Measurements from ENCODE around the gene ADAMTS17. TPM values are rescaled to one million over a fixed set of nuclear protein-coding genes. Genes with fewer than 3 reads are reported as not detected.

ADAMTS17 gene
- total RNA-seq, 1 experiment from 2014 or later, result 1.8 TPM

GRCh38 chr15:100330221-100330620 lies 11.6 kb downstream of the ADAMTS17 start (continued):
- TF ChIP-seq, protein P1, sequence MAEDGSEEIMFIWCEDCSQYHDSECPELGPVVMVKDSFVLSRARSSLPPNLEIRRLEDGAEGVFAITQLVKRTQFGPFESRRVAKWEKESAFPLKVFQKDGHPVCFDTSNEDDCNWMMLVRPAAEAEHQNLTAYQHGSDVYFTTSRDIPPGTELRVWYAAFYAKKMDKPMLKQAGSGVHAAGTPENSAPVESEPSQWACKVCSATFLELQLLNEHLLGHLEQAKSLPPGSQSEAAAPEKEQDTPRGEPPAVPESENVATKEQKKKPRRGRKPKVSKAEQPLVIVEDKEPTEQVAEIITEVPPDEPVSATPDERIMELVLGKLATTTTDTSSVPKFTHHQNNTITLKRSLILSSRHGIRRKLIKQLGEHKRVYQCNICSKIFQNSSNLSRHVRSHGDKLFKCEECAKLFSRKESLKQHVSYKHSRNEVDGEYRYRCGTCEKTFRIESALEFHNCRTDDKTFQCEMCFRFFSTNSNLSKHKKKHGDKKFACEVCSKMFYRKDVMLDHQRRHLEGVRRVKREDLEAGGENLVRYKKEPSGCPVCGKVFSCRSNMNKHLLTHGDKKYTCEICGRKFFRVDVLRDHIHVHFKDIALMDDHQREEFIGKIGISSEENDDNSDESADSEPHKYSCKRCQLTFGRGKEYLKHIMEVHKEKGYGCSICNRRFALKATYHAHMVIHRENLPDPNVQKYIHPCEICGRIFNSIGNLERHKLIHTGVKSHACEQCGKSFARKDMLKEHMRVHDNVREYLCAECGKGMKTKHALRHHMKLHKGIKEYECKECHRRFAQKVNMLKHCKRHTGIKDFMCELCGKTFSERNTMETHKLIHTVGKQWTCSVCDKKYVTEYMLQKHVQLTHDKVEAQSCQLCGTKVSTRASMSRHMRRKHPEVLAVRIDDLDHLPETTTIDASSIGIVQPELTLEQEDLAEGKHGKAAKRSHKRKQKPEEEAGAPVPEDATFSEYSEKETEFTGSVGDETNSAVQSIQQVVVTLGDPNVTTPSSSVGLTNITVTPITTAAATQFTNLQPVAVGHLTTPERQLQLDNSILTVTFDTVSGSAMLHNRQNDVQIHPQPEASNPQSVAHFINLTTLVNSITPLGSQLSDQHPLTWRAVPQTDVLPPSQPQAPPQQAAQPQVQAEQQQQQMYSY (CRISPR knock-in tag; IDR thresholded peaks at IDR 0.05), result no peak
- no peak for TF ChIP-seq ZBTB43 (CRISPR knock-in tag; IDR thresholded peaks at IDR 0.05)

GRCh38 chr15:100328796-100329195 lies 13.0 kb downstream of the ADAMTS17 start:
- no peak for DNase-seq (ENCODE audit: low spot score)
- H3K36me3 Mint-ChIP-seq, result no peaks in the 10 kb centered on the region
- CTCF ChIA-PET, result interaction anchor here (1.1 kb wide), 1 partner anchor 10 kb away, joined by 3 read pairs; no protein-coding TSS in a partner anchor
- H3K27ac Mint-ChIP-seq, result no peak overlapping the region
- POLR2A ChIA-PET, result no interaction called here
- ATAC-seq, result no peak
- H3K27me3 Mint-ChIP-seq (ENCODE audit: low read depth), result no peaks in the 10 kb centered on the region
- H3K4me1 Mint-ChIP-seq, result no peaks in the 10 kb centered on the region
- H3K9me3 Mint-ChIP-seq, result 0 out of 2 replicates have a peak, but pooled peaks cover 3% of the 10 kb centered on the region
- TF ChIP-seq FOXP4 (CRISPR knock-in tag; IDR thresholded peaks at IDR 0.05) (no peak), JAZF1 (CRISPR knock-in tag; IDR thresholded peaks at IDR 0.05) (no peak), IRF2 (CRISPR knock-in tag; IDR thresholded peaks at IDR 0.05; ENCODE audit: borderline replicate concordance, low read depth) (no peak), MYBL2 (CRISPR knock-in tag; IDR thresholded peaks at IDR 0.05) (no peak), OVOL2 (CRISPR knock-in tag; IDR thresholded peaks at IDR 0.05; ENCODE audit: borderline replicate concordance) (no peak), GTF2I (CRISPR knock-in tag; conservative IDR thresholded peaks at IDR 0.05) (no peak), TP53 (CRISPR knock-in tag; IDR thresholded peaks at IDR 0.05) (no peak), NFATC4 (CRISPR knock-in tag; IDR thresholded peaks at IDR 0.05) (no peak)
- TF ChIP-seq, protein P2, sequence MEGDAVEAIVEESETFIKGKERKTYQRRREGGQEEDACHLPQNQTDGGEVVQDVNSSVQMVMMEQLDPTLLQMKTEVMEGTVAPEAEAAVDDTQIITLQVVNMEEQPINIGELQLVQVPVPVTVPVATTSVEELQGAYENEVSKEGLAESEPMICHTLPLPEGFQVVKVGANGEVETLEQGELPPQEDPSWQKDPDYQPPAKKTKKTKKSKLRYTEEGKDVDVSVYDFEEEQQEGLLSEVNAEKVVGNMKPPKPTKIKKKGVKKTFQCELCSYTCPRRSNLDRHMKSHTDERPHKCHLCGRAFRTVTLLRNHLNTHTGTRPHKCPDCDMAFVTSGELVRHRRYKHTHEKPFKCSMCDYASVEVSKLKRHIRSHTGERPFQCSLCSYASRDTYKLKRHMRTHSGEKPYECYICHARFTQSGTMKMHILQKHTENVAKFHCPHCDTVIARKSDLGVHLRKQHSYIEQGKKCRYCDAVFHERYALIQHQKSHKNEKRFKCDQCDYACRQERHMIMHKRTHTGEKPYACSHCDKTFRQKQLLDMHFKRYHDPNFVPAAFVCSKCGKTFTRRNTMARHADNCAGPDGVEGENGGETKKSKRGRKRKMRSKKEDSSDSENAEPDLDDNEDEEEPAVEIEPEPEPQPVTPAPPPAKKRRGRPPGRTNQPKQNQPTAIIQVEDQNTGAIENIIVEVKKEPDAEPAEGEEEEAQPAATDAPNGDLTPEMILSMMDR (IDR thresholded peaks at IDR 0.05), result no peak
- TF ChIP-seq, protein P3, sequence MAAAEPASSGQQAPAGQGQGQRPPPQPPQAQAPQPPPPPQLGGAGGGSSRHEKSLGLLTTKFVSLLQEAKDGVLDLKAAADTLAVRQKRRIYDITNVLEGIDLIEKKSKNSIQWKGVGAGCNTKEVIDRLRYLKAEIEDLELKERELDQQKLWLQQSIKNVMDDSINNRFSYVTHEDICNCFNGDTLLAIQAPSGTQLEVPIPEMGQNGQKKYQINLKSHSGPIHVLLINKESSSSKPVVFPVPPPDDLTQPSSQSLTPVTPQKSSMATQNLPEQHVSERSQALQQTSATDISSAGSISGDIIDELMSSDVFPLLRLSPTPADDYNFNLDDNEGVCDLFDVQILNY (CRISPR knock-in tag; IDR thresholded peaks at IDR 0.05), result no peak
- no peak overlapping the region for H3K4me3 Mint-ChIP-seq

- Mint-ChIP-seq H3K27me3 (ENCODE audit: low read depth) (no peaks in the 10 kb centered on the region; the same call in 1 of the 2 replicates), H3K9me3 (peaks cover 22% of the 10 kb centered on the region), H3K4me3 (no peak overlapping the region), H3K27ac (no peak overlapping the region), H3K36me3 (peaks cover 6% of the 10 kb centered on the region; the same call in 1 of the 2 replicates), H3K4me1 (no peaks in the 10 kb centered on the region)
- ATAC-seq (no peak), DNase-seq (ENCODE audit: low spot score) (no peak)
- ChIA-PET CTCF (no interaction called here), POLR2A (no interaction called here)
- no peak for TF ChIP-seq ATF3 (CRISPR knock-in tag; conservative IDR thresholded peaks at IDR 0.05)
- no peak for TF ChIP-seq ZNF281 (CRISPR knock-in tag; IDR thresholded peaks at IDR 0.05)
Measured at GRCh38 chr15:100318880-100319279, 22.9 kb downstream of the ADAMTS17 start.
